CD4-positive, alpha-beta T cell treated with Interferon alpha-2 for 1 hour (primary cell): Measurements from ENCODE around the gene CCDC121.

Experiments used
- DNase-seq, 2 donors: peaks; one replicate each; pipeline ENCODE4 v3.0.0-alpha.2; 2020 to 2022

Gene CCDC121, protein sequence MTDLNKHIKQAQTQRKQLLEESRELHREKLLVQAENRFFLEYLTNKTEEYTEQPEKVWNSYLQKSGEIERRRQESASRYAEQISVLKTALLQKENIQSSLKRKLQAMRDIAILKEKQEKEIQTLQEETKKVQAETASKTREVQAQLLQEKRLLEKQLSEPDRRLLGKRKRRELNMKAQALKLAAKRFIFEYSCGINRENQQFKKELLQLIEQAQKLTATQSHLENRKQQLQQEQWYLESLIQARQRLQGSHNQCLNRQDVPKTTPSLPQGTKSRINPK

DNA sequence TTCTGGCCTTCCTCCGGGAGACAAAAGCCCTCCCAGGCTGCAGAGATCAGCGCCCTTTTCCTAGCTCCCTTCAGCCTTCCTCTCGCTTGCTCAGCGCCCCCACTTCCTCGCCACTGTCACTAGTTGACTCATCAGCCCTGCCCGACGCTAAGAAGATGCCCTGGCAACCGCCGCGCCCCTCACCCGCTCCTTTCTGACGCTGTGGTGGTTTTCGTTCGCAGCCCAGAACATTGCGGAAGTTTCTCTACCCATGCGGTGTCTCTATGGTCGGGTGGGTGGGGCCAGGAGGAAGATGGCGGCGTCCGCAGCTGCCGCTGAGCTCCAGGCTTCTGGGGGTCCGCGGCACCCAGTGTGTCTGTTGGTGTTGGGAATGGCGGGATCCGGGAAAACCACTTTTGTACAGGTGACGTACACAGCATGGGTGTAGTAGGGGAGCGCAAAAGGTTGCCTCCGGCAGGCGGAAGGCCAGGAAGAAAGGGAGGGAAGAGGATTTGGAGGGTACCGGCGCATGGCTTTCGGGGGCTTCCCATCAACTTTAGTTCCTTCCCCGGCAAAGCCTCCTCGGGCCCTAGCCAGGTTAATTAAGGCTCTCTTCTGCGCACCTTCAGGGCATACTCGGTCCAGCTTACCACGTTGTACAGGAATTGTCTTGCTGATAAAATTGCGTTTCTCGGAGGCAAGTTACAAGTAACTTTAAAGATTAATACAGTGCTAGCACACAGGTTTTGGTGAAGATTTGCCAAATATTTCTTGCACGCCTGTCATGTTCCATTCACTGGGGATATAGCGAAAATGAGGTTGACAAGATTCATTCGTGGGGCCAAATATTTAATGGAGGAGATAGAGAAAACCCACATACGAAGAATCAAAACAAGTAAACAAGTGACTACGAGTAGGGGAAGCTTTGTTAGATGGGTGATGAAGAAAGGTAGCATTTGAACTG is at the start of gene CCDC121, which contains the start of gene GPN1:
TSS of gene CCDC121 (minus strand) at position 246 of the 943 bp plus-strand sequence. CDS start 1,213 bp downstream, outside the sequence.
TSS of gene GPN1 (plus strand) at position 284 of the 943 bp plus-strand sequence. CDS start at position 293, 9 bp downstream.
- peak; percentile 92 to 93 for DNase-seq

DNA sequence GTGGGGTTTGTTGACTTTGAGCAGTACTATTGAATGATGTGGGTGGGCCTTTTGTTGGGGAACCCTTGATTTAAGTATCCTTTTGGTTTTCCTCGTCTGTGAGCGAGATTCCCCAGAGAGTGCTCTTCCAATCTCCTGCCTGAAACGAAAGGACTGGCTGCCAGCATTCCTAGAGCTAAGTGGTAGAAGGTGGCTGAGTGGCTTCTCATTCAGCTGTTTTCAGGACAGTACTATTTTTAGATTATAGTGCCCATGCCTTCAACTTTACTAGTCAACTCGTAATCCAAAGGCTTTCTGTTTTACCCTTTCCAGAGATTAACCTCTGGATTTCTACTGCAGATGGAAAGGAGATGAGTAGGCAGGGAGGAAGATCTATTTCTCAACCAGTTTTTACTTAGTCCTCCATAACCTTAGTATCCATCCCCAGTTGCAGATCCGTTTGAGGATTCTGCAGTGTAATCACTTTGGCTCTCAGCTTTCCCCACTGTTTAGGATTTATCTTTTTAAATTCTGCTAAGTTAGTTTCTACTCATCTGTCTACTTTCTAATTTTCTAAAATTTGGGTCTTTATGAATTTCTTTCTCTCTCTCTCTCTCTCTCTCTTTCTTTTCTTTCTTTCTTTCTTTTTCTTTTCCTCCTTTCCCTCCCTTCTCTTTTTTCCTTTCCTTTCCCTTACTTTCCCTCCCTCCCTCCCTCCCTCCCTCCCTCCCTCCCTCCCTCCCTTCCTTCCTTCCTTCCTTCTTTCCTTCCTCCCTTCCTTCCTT is 44.1 kb upstream of the CCDC121 start:
- no peak for DNase-seq

DNA sequence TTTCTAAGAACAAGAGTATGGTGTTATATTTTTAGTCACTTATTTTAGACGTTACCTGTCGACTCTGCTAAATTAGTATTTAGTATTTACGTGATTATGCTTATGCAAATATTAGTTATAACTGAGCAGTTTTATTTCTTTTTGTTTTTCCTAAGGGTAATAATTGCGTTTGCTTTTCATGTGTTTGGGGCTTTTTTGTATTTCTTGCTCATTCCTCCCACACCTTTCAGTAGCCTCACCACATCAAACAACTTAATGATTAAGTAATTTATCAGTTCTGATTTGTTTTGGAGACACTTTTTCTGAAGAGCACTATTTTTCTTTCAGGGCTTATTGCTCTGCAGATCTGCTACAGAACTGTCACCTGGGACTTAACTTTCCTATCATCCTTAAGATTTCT is 42.4 kb upstream of the CCDC121 start:
- DNase-seq = no peak

DNA sequence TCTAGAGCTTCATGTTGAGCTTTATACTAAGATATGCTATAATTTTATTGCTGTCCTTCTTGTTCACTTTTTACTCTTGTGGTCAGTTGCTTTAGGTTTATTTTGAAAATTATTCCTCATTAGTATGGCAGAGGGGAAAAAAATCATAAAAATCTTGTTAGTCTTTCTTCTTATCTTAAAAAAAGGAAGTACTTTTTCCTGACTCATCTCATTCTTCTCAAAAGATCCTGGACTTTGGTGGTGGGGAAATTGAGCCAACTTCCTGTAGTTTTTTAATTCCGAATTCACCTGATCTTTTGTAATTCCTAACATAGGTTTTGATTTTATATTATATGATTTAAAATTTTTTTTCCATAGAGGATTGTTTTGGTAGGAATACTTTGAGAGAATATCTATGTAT is 38.6 kb upstream of the CCDC121 start:
- no peak for DNase-seq

DNA sequence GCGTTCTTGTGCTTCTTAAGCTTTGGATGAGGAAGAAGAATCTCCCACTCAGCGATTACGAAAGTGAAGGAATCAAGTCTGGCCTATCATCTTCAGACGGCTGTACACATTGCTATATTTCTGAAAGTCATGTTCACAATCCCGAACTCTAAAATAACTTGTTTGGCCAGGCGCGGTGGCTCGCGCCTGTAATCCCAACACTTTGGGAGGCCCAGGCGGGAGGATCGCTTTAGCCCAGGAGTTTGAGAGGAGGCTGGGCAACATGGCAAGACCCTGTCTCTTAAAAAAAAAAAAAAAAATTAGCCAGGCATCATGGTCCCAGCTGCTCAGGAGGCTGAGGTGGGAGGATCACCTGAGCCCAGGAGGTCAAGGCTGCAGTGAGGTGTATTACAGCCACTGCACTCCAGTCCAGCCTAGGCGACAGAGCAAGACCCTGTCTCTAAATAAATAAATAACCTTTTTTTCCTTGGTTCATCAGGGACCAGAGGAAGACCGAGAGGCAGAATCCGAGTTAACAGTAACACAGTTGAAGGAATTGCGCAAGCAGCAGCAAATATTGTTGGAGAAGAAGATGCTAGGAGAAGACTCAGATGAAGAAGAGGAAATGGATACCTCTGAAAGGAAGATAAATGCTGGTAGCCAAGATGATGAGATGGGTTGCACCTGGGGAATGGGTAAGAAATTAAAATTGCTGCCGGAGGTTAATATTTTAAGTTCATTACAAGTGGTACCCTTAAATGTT is 36.0 kb upstream of the CCDC121 start:
- DNase-seq = no peak

DNA sequence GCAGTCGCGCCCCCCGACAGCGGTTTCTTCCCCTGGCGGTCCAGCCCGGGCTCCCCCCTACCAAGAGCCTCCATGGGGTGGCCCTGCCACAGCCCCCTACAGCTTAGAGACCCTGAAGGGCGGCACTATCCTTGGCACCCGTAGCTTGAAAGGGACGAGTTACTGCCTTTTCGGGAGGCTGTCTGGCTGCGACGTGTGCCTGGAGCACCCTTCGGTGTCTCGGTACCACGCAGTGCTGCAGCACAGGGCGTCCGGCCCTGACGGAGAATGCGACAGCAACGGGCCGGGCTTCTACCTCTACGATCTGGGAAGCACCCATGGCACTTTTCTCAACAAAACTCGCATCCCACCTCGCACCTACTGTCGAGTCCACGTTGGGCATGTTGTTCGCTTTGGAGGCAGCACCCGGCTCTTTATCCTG is 35.4 kb upstream of the CCDC121 start:
- no peak for DNase-seq

DNA sequence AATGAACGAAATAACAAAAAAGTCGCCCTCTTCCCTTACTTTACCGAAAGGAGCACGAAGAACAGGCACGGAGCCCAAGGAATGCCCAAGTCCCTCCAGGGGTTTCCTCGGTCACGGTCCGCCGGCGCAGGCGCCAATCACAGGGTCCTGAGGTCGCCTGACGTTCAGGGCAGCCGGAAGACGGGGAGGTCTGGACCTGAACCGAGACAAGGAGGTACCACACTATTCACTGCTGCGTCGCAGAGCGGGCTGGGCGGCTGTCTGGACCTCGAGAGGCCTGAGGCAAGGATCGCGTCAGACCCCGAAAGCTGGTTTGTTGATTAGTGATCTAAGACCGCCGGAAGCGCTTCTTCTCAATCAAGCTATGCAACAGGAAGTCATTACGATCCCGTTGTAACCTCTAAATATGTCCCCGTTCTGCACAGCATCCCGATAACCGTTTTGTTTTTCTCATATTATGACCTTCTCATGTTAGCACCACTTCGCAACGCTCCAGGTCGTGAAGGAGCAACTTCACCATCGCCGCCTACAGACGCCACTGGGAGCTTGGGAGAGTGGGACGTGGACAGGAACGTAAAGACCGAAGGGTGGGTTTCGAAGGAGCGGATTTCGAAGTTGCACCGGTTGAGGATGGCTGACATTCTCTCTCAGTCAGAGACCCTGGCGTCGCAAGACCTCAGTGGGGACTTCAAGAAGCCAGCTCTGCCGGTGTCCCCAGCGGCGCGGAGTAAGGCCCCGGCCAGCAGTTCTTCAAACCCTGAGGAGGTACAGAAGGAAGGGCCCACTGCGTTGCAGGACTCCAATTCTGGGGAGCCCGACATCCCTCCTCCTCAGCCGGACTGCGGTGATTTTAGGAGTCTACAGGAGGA is 34.7 kb upstream of the CCDC121 start, which contains the start of the genes SLC4A1AP and SUPT7L:
TSS of gene SLC4A1AP (plus strand) at position 605 of the 869 bp plus-strand sequence. CDS start at position 631, 26 bp downstream.
TSS of gene SUPT7L (minus strand) at position 330 of the 869 bp plus-strand sequence. CDS start 1,422 bp downstream, outside the sequence.
- peak; percentile 74 to 83 for DNase-seq

DNA sequence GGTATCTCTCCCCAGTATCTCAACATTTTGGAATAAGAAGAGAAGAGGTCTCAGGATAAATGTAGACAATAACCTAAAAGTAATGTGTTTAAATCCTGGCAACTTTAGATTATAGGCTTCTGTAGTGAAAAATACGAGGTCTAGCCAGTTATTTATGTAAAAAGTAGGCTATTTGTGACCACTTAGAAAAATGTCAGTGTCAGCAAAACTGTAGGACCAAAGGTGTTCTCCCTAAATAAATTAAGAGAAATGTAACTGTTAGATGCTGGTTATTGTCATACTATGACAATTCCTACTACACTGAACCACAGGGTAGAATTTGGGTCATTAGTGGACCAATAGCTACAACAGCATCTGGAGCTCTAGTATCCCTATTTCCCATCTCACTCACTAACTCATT is 32.6 kb upstream of the CCDC121 start:
- DNase-seq = no peak

DNA sequence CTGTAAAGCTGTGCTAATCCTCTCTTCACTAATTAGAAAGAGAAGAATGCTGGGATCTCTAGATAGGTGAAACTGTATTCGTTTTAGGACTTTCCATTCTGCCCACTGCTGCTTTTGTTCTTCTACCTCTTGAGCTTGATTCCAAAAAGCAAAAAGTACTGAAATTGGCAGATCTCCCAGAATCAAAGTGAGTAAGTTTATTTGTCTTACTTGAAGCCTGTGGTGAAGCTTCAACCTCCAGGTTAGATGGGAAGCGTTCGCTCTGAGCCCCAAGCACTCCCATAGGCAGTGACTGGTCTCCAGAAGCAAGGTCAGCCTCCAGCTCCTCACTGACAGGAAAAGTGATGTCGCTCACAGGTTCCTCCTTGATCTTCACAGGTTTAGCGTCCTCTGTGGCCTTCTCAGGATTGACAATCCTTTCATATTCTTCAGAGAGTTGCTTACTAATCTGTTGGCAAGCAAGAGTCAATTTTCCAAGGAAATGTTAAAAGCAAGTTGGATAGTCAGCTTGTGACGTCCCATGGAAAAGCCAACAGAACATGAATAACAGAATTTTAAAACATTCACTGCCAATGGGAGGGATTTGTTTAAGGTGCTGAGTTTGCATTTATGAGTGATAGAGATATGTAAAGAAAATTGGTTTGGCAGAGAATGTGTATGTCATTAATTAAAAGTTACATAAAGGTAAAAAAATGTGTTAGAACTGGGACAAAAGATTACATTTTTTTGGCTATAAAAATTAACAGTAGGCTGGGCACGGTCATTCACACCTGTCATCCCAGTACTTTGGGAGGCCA is 26.5 kb upstream of the CCDC121 start:
- no peak for DNase-seq

DNA sequence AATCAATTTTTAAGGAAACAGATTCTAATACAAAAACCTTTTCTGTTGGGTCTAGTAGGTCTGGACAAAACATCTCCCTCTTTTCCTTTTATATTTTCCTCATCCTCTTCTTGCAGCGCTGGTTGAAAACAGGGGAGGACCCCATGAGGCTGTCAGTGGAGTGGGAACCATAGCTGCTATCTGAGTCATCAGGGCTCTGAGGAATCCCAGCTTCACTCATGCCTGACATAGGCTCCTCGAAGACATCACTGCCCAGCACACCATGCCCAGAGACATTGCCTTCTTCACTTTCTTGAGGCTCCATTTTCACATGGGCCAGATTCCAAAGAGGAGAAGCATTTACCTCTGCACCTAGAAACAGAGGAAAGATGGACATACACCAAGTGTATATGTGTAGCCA is 24.6 kb upstream of the CCDC121 start:
- DNase-seq = no peak

DNA sequence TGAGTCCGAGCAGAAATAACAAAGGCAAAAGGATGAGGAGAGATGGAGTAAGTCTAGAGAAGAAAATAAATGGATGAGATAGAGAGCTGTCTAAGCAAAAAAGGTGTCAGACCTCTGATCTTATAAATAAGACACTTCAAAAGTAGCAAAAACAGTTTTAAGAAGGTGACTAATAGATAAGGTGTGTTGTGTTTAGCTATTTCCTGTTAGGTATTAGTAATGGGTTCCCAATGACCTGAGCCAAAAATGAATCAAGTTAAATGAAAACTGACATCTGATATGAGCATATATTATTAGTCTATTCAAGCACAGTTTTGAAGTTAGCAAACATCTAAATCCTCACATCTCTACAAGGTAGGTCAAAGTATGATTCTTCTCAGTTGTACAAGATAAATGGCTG is 24.0 kb upstream of the CCDC121 start:
- no peak for DNase-seq

DNA sequence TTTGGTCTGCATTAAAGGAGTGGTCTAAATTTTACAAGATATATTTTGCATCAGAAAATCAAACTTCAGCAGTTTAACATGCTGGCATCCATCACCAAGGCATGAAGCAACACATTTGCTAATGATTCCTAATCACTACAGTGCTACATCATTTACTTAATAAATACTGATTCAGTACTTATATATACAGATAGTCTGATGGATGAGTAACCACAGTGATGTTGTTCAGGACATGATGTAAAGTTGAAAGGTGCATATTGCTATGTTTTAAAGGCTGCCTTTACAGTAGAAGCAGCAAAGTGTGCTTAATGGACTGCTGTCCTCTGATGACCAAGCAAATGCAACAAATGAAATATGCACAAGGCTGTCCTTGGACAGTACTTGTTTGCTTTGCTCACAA is 23.5 kb upstream of the CCDC121 start:
- no peak for DNase-seq

DNA sequence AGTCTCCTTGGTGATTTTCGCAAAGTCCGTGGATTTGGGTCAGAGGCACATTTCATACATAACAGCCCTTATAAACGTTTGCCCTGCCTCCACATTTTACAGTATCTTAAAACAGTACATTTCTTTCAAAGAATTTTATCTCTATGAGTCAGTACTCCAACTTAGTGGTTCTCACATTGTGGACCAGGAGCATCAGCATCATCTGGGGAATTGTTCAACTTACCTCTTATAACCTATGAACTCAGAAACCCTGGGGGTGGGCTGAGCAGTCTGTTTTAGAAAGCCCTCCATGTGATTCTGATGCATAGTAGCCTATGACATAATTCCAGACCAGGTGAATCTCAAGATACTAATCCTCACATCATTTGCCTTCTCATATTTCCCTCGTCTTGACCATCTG is 22.2 kb upstream of the CCDC121 start:
- no peak for DNase-seq

DNA sequence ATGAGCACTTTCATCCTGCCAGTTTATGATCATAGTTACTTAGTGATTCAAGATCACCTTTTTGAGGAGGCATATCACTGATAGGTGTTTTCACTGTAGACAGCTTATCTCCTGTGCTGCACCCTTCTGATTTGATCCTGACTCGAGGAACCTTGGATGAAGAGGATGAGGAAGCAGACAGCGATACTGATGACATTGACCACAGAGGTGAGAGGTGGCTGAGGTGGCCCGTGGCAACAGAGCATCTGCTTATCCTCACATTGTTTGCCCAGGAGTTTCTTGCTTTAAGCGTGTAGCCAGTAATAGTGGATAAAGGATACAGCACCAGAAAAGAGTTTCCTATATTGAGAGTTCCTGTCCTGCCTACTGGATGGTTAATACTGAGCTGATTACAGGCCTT is 18.9 kb upstream of the CCDC121 start:
- DNase-seq = no peak

DNA sequence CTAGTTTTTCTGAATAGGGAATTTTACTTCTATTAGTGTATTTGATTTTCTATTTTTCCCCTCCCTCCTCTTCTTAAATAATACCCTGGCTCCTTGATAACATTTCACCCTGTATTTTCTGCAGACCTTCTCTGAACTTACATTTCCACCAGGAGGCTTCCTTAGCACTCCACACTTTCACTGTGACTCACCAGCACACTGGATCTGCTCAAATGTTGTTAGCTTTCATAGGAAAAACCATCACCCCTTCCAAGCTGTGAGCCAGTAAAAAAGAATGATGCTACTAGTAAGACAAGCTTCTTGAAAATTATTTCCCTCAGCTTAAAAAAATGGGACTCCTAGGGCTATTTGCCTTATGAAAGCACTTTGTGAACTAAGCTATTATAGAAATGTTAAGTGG is 18.5 kb upstream of the CCDC121 start:
- DNase-seq = no peak

DNA sequence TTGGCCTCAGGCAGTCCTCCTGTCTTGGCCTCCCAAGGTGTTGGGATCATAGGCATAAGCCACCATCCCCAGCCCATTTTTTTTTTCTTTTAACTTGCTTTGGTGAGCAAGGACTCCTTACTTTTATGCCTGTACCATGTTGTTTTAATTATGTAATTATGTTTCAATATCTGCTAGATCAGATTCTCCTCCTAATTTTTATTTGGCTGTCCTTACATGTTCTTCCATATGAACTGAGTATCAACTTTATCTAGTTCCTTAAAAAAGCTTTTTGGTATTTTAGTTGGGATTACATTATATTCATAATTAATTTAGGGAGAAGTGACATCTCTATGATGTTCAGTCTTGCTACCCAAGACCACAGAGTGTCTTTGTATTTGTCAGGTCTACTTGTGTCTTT is 16.4 kb upstream of the CCDC121 start:
- DNase-seq = no peak

DNA sequence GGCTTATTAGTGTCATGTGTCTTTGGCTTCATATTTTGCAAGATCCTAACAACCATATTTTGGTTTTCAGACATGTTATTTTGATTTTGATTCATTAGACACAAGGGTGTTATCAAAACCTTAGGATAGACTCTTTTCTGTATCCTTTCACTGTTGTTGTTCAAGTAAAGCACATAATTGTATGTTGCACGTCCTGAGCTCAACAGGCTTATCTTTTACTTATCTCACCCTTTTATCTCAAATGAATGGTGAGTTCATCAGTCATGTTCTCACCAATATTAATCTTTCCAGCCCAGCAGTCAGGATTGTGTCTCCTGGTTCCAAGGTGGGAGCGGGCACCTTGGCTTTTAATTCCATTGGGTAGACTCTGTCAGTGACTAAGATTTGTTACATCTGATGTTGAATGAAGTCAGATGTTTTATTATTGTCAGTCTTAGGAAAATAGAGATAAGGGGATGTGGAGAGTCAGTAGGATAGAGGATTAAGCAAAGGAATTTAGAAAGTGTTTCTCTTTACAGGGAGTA is 12.0 kb upstream of the CCDC121 start:
- no peak for DNase-seq

DNA sequence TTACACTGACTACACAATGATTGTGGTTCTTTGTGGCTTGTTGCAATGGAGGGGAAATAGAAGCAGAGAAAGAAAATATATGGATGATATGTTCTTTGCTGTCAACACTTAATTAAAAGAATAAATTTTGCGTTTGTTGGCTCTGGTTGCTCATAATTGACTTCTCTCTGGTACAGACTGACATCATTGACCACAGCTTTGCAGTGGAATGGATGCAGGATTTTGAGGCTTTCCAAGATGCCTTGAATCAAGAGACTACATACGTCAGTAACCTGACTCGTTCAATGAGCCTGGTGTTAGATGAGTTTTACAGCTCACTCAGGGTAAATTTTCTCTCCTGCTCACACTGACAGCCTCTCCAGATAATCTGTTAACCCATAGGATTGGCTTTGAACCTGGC is 9.9 kb upstream of the CCDC121 start:
- no peak for DNase-seq

DNA sequence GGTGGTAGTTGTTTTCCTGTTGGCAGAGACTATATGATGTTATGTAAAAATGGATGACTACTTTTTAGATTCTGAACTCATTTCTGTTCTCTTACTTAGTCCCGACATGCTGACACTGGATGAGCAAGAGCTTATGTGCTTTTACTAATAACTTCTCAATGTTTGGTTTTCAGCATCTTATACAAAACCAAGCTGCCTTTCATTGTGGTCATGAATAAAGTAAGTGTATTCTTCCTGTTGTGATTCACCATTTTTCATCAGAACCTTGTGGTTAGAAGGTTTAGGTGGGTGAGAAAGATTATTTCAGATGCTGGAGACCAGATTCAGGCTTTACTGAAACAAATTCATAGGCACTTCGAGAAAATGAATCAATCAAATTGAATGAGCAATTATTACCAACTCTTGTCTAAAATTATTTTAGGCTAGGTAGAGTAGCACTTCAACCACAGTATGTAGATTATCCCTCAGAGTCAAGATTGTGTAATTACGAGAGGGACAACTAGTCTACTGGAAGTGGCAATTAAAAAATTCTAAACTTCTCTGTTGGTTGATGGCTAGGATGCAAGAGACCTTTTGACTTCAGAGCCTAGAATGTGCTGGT is 9.3 kb upstream of the CCDC121 start:
- DNase-seq = peak in 1 of 2 donors; percentile 17

DNA sequence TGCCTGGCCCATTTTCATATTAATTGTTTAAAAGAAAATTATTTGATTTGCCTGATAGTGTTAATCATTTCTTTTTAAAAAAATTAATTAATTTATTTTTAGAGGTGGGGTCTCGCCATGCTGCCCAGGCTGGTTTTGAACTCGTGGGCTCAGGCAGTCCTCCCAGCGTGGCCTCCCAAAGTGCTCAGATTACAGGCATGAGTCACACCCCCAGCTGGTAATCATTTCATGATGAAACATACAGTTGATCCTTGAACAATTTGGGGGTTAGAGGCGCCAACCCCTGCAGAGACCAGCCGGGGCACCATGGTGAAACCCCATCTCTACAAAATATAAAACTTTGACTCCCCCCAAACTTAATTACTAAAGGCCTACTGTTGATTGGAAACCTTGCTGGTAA is 8.0 kb upstream of the CCDC121 start:
- no peak for DNase-seq
